Astrocyte of the cerebellum (primary cell): ENCODE measurements around the gene SPG7.

Source experiments
- DNase-seq: peaks from one replicate; pipeline ENCODE4 v3.0.0-alpha.2; 2011; ENCODE audit warnings: low read depth
- H3K4me3 ChIP-seq: 2 replicates; pipeline ENCODE4 v1.5.1; 2011; ENCODE audit warnings: mild to moderate bottlenecking, low read depth, low read length, moderate library complexity
- CTCF ChIP-seq: IDR thresholded peaks from 2 replicates; pipeline ENCODE4 v1.5.1; 2012; ENCODE audit warnings: low read length, low read depth, moderate library complexity, mild to moderate bottlenecking; ENCODE audit errors: missing control alignments
- in situ Hi-C: cut with HindIII; loops from 2 replicates; pipeline ENCODE4 v1.10.0; 2017; ENCODE audit warnings: low sequenced_read_pairs

The SPG7 gene

GRCh38 chr16:89491238-89491869, 16.8 kb upstream of the SPG7 start:
- TF ChIP-seq CTCF = no peak
- in situ Hi-C loops = no loop called here
- H3K4me3 ChIP-seq = peak overlapping the region; percentile 91
- no peak for DNase-seq

- TF ChIP-seq CTCF = no peak
- DNase-seq = no peak
- in situ Hi-C loops = no loop called here
- H3K4me3 ChIP-seq = peak overlapping the region; percentile 91
Measured at GRCh38 chr16:89491974-89492687, 16.1 kb upstream of the SPG7 start.

- in situ Hi-C loops = no loop called here
- no peak for DNase-seq
- TF ChIP-seq CTCF = no peak
- H3K4me3 ChIP-seq = no peak overlapping the region
Measured at GRCh38 chr16:89493776-89494175, 14.4 kb upstream of the SPG7 start.

- TF ChIP-seq CTCF = no peak
- DNase-seq = no peak
- no peak overlapping the region for H3K4me3 ChIP-seq
- in situ Hi-C loops = no loop called here
Measured at GRCh38 chr16:89495121-89495520, 13.1 kb upstream of the SPG7 start.

GRCh38 chr16:89498839-89499238, 9.4 kb upstream of the SPG7 start:
- in situ Hi-C loops = no loop called here
- no peak for TF ChIP-seq CTCF
- no peak for DNase-seq
- no peak overlapping the region for H3K4me3 ChIP-seq

- DNase-seq = no peak
- no peak for TF ChIP-seq CTCF
Measured at GRCh38 chr16:89499767-89500166, 8.4 kb upstream of the SPG7 start.

More at GRCh38 chr16:89499767-89500166, 8.4 kb upstream of the SPG7 start:
- in situ Hi-C loops = loop anchor here (25.0 kb wide), 1 partner anchor 162 kb away; no protein-coding TSS in a partner anchor
- H3K4me3 ChIP-seq = no peak overlapping the region
